Activated T-helper 1 cell treated with anti-CD3 and anti-CD28 coated beads, Interleukin-12 subunit alpha, Interleukin-12 subunit beta, Interleukin-2, Interleukin-4 antibody, amounts not matched to agents 30 ng/mL and 10 ng/mL and 1 ng/mL, durations not matched to agents 14 hours and 24 hours and 36 hours (primary cell): ENCODE measurements around the gene GRID1. TPM values are rescaled to one million over a fixed set of nuclear protein-coding genes. Genes with fewer than 3 reads are reported as not detected.
"Not testable (repeated sequence)": the region's sequence is repeated elsewhere in the genome, so short reads cannot be mapped to it uniquely, and the experiment has no call there.

Experiments used
- DNase-seq: peaks from one replicate; pipeline ENCODE4 v3.0.0; 2021; ENCODE audit warnings: low spot score
- H3K27ac Mint-ChIP-seq: one replicate; pipeline ENCODE4 v1.8.0; 2021; ENCODE audit warnings: mild to moderate bottlenecking, mixed read lengths
- H3K27me3 Mint-ChIP-seq: one replicate; pipeline ENCODE4 v1.8.0; 2022; ENCODE audit warnings: mild to moderate bottlenecking, moderate library complexity, mixed read lengths; ENCODE audit not compliant: insufficient read depth
- H3K36me3 Mint-ChIP-seq: one replicate; pipeline ENCODE4 v1.8.0; 2021; ENCODE audit warnings: low read depth, mixed read lengths
- H3K4me1 Mint-ChIP-seq: one replicate; pipeline ENCODE4 v1.8.0; 2021; ENCODE audit warnings: low read depth, mixed read lengths
- H3K4me3 Mint-ChIP-seq: one replicate; pipeline ENCODE4 v1.8.0; 2021; ENCODE audit warnings: mild to moderate bottlenecking, moderate library complexity, mixed read lengths
- H3K9me3 Mint-ChIP-seq: one replicate; pipeline ENCODE4 v1.8.0; 2021; ENCODE audit warnings: mixed read lengths
- intact Hi-C: fragments of 100-400 bp; cut with micrococcal nuclease; formaldehyde crosslinking; loops from one replicate; pipeline ENCODE4 v1.15.1; 2024
- total RNA-seq: library from RNA; stranded (reverse); gene quantifications from 2 replicates; pipeline ENCODE4 v1.2.3, GENCODE V29; 2022

Gene GRID1
- total RNA-seq, 1 donor from 2014 or later = not detected

DNA sequence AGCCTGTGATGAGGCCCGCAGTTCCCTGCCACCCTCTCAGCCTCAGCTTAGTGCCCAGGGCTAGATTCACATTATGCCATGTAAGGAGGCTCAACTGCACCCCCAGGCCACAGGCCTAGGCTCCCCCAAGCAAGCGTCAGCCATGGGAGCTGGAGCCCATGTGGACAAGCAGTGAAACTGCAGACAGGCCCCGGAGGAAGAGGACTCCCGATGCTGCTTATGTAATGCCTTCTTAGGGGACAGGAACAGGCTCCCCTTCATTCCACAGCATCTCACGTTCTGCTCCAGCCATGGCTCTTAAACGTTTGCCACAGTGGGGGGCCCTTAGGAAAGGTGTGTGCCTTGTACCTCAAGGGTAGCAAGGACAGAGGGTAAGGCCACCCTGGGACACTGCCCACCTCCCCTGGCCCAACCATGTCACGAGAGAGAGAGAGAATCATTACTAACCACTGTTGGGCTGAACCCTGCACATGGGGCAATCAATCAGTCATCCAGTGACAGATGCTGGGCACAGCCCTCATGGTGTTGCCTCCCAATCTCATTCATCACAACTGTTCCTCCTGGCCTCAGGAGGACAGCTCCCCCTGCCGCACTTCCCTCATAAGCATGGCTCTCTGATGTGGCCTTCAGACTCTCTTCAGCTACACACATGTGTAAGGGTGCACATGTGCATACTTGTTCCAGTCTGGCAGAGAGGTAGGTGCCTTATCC is 263.0 kb downstream of the GRID1 start:
- intact Hi-C loops = no loop called here
- H3K4me1 Mint-ChIP-seq = no peaks in the 10 kb centered on the region
- H3K36me3 Mint-ChIP-seq = no peaks in the 10 kb centered on the region
- no peak overlapping the region for H3K4me3 Mint-ChIP-seq
- H3K27me3 Mint-ChIP-seq = no peaks in the 10 kb centered on the region
- no peak for DNase-seq
- no peaks in the 10 kb centered on the region for H3K9me3 Mint-ChIP-seq
- no peak overlapping the region for H3K27ac Mint-ChIP-seq

DNA sequence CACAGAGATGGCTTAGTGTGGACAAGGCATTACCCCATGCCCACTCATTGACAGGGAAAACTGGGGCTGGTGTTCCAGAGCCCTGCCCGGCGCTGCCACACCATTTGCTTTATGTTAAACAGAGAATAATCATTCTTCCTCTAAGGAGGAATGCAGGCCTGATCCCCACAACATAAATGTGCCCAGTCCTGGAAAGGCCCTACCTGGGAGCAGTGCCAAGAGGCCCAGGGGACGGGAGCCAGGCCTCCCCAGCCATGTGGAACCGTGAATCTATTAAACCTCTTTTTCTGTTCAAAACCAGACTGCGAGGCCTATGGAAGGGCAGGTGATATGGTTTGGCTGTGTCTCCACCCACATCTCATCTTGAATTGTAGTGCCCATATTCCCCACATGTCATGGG is 264.1 kb downstream of the GRID1 start:
- no peaks in the 10 kb centered on the region for H3K36me3 Mint-ChIP-seq
- no peaks in the 10 kb centered on the region for H3K9me3 Mint-ChIP-seq
- no peak overlapping the region for H3K4me3 Mint-ChIP-seq
- no peaks in the 10 kb centered on the region for H3K27me3 Mint-ChIP-seq
- no peaks in the 10 kb centered on the region for H3K4me1 Mint-ChIP-seq
- intact Hi-C loops = no loop called here
- DNase-seq = no peak
- H3K27ac Mint-ChIP-seq = no peak overlapping the region

DNA sequence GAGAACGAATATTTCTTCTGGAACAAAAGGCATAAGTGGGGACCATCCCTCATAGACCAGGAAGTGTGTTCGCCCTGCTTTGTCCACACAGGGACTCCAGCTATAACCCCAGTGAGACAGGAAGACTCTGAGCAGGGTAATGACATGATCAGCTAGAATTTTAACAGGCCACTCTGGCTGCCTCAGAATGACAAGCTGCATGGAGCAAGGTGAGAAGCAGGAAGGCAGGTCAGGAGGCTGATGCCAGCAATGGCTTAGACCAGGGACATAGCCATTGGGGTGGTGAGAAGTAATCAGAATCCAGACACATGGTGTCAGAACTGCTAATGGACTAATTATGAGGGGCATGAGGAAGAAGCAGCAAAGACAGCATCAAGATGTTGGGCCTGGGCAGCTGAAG is 264.6 kb downstream of the GRID1 start:
- no peaks in the 10 kb centered on the region for H3K9me3 Mint-ChIP-seq
- DNase-seq = no peak
- no peak overlapping the region for H3K27ac Mint-ChIP-seq
- H3K36me3 Mint-ChIP-seq = no peaks in the 10 kb centered on the region
- H3K27me3 Mint-ChIP-seq = no peaks in the 10 kb centered on the region
- H3K4me1 Mint-ChIP-seq = no peaks in the 10 kb centered on the region
- no peak overlapping the region for H3K4me3 Mint-ChIP-seq
- intact Hi-C loops = no loop called here

DNA sequence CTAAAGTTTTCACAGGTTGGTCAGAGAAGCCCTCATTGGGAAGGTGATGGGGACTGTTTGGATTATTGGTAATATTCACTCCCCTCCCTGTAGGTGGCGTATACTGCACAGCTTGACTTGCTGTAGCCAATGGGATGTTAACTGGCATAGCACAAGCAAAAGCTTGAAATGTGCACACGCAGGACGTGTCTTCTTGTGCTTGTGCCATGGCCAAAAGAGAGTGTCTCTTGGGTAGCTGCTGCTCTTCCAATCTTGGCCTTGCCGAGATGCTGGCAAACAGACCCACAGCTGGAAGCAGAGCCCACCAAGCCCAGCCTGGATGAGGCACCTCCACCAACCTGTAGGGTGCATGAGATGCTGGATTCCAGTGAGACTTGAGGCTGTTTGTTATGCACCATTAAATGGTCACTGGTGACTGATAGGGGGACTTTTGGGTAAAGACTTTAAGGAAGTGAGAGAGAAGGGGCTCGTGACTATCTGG is 266.0 kb downstream of the GRID1 start:
- H3K36me3 Mint-ChIP-seq = no peaks in the 10 kb centered on the region
- H3K27ac Mint-ChIP-seq = no peak overlapping the region
- no peaks in the 10 kb centered on the region for H3K9me3 Mint-ChIP-seq
- peaks cover 4% of the 10 kb centered on the region for H3K27me3 Mint-ChIP-seq
- DNase-seq = no peak
- H3K4me1 Mint-ChIP-seq = no peaks in the 10 kb centered on the region
- no peak overlapping the region for H3K4me3 Mint-ChIP-seq
- intact Hi-C loops = loop anchor here (1.0 kb wide), 1 partner anchor 277 kb away; no protein-coding TSS in a partner anchor

DNA sequence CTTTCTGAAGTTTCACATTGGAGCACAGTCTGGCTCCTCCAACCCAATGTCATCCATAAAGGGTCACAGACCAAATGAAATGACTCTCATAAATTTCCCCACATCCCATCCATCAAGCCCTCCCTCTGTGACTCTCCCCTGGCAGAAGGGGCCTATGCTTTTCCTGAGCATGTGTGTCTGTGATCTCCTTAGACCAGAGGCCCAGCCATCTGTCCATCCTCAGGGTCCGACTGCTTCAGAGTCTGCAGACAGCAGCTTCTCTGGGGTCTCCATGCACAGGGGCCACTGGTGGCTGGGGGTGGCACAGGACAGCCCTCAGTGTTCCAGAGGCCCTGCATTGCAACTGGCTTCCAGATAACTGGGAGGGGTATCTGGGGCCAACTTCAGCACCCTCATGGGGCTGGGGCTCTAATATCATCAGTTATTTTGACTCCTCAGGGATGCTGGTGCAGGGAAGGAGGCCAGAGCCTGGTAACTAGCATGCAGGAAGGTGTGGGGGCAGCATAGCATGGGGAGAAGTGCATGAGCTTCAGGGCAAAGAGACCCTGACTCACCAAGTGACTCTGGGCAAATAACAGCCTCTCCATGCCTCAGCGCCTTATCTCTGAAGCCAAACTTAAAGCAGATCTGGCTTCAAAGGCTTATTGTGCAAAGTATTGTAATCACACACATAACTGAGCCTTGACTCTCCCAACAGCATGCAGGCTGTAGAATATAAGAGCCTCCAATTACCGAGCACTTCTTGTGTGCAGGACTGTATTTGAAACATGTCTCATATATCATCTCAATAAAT is 266.9 kb downstream of the GRID1 start:
- no peaks in the 10 kb centered on the region for H3K9me3 Mint-ChIP-seq
- no peak overlapping the region for H3K4me3 Mint-ChIP-seq
- peaks cover 4% of the 10 kb centered on the region for H3K27me3 Mint-ChIP-seq
- H3K4me1 Mint-ChIP-seq = no peaks in the 10 kb centered on the region
- no peak overlapping the region for H3K27ac Mint-ChIP-seq
- H3K36me3 Mint-ChIP-seq = no peaks in the 10 kb centered on the region
- no peak for DNase-seq
- intact Hi-C loops = loop anchor here (1.0 kb wide), 1 partner anchor 278 kb away; no protein-coding TSS in a partner anchor

DNA sequence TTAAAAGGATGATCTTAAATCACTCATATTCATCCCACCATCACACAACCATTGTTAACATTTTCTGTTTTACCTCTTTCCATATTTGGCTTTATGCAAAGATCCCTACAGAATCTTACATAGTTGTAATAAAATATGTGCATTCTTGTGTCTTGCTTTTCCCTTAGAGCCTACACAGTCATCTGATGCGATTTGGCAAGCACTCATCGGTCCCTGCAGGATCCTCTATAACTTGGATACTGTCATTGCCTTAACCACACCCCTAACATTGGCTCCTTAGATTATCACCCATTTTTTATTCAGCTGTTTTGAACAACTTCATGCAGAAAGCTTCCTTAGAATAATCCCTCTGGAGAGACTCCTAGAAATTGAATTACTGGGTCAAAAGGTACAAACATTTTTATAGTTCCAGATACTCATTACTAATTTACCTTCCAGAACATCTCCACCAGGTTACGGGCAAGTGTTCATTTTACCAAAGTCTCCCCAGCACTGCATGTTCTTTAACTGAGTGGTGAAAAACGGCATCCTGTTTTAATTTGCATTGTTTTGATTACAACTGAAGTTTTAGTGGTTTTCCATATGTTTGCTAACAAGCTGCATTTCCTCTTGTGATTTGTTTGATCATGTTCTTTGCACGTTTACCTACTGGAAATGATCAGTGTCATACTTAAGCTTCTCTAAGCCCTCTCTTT is 268.3 kb downstream of the GRID1 start:
- Mint-ChIP-seq H3K27ac (no peak overlapping the region), H3K9me3 (no peaks in the 10 kb centered on the region), H3K27me3 (peaks cover 4% of the 10 kb centered on the region), H3K36me3 (no peaks in the 10 kb centered on the region), H3K4me1 (no peaks in the 10 kb centered on the region), H3K4me3 (no peak overlapping the region)
- no peak for DNase-seq
- intact Hi-C loops = no loop called here

DNA sequence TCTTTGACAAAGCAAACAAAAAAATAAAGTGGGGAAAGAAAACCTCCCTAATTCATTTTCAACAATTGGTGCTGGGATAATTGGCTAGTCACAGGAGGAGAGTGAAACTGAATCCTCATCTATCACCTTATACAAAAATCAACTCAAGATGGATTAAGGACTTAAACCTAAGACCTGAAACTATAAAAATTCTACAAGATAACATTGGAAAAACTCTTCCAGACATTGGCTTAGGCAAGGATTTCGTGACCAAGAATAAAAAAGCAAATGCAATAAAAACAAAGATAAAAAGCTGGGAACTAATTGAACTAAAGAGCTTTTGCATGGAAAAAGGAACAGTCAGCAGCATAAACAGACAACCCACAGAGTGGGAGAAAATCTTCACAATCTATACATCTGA is 271.5 kb downstream of the GRID1 start:
- H3K4me1 Mint-ChIP-seq, H3K27ac Mint-ChIP-seq, H3K27me3 Mint-ChIP-seq, intact Hi-C loops, H3K4me3 Mint-ChIP-seq, H3K36me3 Mint-ChIP-seq, H3K9me3 Mint-ChIP-seq, DNase-seq: not testable (repeated sequence)

DNA sequence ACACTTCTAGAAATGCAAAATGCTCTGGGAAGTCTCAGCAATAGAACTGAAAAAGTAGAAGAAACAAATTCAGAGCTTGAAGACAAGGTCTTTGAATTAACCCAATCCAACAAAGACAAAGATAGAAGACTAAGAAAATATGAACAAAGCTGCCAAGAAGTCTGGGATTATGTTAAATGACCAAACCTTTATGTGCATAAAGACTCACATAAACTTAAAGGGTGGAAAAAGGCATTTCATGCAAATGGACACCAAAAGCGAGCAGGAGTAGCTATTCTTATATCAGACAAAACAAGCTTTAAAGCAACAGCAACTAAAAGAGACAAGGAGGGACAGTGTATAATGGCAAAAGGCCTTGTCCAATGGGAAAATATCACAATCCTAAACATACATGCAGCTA is 274.3 kb downstream of the GRID1 start:
- H3K4me3 Mint-ChIP-seq = not testable (repeated sequence)

DNA sequence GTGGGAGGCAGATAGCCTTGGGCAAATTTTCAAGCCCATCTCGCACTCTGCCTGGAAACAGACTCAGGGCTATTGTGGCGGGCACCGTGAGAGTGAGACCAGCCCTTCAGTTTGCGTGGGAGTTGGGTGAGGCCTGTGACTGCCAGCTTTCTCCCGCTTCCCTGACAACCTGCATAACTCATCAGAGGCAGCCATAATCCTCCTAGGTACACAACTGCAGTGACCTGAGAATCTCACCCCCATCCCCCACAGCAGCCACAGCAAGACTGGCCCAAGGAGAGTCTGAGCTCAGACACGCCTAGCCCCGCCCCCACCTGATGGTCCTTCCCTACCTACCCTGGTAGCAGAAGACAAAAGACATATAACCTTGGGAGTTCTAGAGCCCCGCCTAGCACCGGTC is 275.4 kb downstream of the GRID1 start:
- no peaks in the 10 kb centered on the region for H3K9me3 Mint-ChIP-seq
- no peak for DNase-seq
- H3K27me3 Mint-ChIP-seq = peaks cover 4% of the 10 kb centered on the region
- H3K4me3 Mint-ChIP-seq = no peak overlapping the region
- intact Hi-C loops = no loop called here
- no peak overlapping the region for H3K27ac Mint-ChIP-seq
- no peaks in the 10 kb centered on the region for H3K4me1 Mint-ChIP-seq
- no peaks in the 10 kb centered on the region for H3K36me3 Mint-ChIP-seq

More for the DNA sequence above, 274.3 kb downstream of the GRID1 start:
- DNase-seq, H3K27ac Mint-ChIP-seq, H3K36me3 Mint-ChIP-seq, intact Hi-C loops, H3K4me1 Mint-ChIP-seq, H3K27me3 Mint-ChIP-seq, H3K9me3 Mint-ChIP-seq: not testable (repeated sequence)

DNA sequence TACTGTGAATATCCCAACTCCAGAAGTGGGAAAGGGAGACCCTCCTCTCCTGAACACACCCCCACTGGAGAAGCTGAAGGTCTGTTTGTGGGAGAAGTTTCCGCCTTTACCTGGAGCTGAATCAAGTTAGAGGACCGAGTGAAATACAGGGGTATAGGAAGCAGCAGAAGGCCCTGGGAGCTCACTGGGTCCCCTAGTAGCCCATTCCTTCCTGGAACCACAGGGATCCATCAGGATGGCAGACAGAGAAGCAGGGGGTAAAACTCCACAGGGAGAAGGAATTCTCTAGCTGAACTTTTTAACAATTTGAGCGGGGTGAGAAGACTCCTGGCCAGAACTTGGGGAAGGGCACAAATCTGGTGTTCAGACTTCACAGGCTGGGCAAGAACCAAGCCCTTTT is 275.8 kb downstream of the GRID1 start:
- no peak overlapping the region for H3K4me3 Mint-ChIP-seq
- no peak overlapping the region for H3K27ac Mint-ChIP-seq
- no peaks in the 10 kb centered on the region for H3K36me3 Mint-ChIP-seq
- no peaks in the 10 kb centered on the region for H3K4me1 Mint-ChIP-seq
- H3K9me3 Mint-ChIP-seq = no peaks in the 10 kb centered on the region
- DNase-seq = no peak
- peaks cover 2% of the 10 kb centered on the region for H3K27me3 Mint-ChIP-seq
- intact Hi-C loops = no loop called here

DNA sequence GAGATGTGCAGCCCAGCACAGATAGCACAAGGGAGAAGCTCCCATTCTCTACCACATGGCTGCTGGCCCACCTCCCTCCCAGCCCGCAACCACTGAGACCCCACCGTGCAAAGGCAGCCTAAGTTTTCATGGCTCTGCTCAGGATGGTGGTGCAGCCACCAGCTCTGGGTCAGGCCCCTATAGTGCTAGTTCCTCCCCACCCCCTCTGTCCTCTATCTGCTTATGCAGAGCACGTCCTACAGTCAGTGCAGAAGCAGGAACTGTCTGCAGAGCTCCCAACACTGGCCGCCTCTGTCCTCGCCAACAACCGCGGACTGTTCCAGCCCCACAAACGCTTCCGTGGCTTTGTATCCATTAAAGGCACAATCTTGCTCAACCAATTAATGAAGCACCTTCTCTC is 278.9 kb downstream of the GRID1 start:
- H3K27ac Mint-ChIP-seq = no peak overlapping the region
- H3K27me3 Mint-ChIP-seq = peaks cover 5% of the 10 kb centered on the region
- no peak overlapping the region for H3K4me3 Mint-ChIP-seq
- no peaks in the 10 kb centered on the region for H3K36me3 Mint-ChIP-seq
- DNase-seq = no peak
- no peaks in the 10 kb centered on the region for H3K9me3 Mint-ChIP-seq
- H3K4me1 Mint-ChIP-seq = no peaks in the 10 kb centered on the region
- intact Hi-C loops = no loop called here

DNA sequence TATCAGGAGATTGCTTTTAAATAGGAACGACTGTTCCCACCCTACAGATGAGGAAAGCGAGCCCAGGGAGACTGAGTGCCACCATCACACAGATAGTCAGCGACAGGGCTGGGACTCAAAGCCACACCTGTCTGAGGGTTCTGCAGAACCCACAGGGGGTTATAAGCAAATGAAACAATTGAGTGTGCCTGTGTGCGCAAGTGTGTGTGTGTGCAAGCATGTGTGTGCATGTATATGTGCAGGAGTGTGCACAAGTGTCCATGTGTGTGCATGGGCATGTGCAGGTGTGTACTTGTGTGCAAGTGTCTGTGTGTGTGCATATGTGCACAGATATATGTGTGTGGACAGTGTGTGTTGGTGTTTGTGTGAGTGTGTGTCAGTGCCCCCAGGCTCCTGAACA is 280.2 kb downstream of the GRID1 start:
- DNase-seq = no peak
- peaks cover 5% of the 10 kb centered on the region for H3K27me3 Mint-ChIP-seq

DNA sequence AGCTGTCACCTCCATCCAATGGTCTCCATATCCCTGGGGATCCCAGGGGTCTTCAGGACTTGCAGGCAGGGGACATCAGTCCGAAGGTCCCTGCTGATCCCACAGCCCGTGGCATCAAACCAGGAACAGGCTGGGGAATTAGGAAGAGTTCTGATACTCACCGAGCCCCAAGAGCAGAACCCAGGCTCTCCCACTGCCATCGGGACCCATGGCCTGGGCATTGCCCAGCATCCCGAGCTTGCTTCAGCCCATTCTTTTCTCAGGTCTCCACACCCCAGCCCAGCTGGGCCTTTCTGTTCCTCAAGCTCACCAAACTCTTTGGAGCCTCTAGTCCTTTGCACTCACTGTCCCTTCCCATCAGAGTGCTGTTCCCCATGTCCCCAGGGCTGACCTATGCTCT is 280.9 kb downstream of the GRID1 start:
- H3K27ac Mint-ChIP-seq = no peak overlapping the region
- H3K27me3 Mint-ChIP-seq = peaks cover 8% of the 10 kb centered on the region
- no peaks in the 10 kb centered on the region for H3K36me3 Mint-ChIP-seq
- intact Hi-C loops = no loop called here
- H3K9me3 Mint-ChIP-seq = no peaks in the 10 kb centered on the region
- no peaks in the 10 kb centered on the region for H3K4me1 Mint-ChIP-seq
- no peak for DNase-seq
- no peak overlapping the region for H3K4me3 Mint-ChIP-seq

More for the DNA sequence above, 280.2 kb downstream of the GRID1 start:
- Mint-ChIP-seq H3K36me3 (no peaks in the 10 kb centered on the region), H3K9me3 (no peaks in the 10 kb centered on the region), H3K4me3 (no peak overlapping the region), H3K27ac (no peak overlapping the region), H3K4me1 (no peaks in the 10 kb centered on the region)
- intact Hi-C loops = no loop called here
